NCI-H1417 treated with DMSO at 0.1 percent for 48 hours (cell line): ENCODE results near the gene ZBTB7C.
"Not testable (repeated sequence)": the region's sequence is repeated elsewhere in the genome, so short reads cannot be mapped to it uniquely, and the experiment has no call there.

Experiments
- DNase-seq: peaks from one replicate; lab custom pipeline; 2025; lab: John Stamatoyannopoulos, UW

Gene ZBTB7C

DNA sequence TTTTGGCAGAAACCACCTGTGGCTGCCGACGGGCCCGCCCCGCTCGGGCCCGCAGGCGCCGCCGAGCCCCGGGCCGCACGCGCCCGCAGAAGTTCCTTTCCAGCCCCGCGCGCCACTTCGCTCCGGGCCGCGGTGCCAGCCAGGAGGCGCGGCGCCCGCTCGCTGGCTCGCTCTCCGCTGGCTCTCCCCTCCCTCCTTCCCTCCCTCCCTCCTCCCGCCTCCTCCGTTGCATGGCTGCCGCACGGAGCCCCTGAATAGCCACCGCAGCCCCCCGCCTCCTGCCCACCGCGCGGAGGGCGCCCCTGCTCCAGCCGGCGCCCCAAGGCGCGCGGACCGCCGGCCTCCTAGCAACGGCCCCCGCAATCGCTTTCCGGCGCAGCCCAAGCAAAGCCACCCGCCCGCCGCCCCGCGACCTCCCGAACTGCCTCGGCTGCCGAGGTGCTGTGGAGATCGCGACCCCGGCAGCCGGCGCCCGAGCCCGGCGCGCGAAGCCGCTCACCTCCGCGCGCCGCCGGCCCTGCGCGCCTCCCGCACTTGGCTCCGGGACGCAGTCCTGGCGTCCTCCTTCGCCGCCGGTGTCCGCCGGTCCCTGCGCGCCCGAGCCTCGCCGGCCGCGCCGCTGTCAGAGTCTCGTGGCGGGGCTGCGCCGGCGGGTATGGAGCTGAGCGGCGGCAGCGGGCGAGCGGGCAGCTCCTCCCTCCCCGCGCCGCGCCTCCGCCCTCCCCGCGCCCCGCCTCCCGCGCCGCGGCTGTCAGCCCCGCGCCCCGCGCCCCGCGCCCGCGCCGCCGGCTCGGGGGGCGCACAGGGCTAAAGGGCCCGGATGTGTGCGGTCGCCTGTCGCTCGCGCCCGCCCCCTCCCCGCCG, at the start of gene ZBTB7C:
Gene ZBTB7C (minus strand): TSS at position 657 of the 864 bp plus-strand sequence.
- DNase-seq, result peak; percentile 11

- DNase-seq, result no peak
Observed at GRCh38 chr18:48456838-48457237, 47.7 kb upstream of the ZBTB7C start.

DNA sequence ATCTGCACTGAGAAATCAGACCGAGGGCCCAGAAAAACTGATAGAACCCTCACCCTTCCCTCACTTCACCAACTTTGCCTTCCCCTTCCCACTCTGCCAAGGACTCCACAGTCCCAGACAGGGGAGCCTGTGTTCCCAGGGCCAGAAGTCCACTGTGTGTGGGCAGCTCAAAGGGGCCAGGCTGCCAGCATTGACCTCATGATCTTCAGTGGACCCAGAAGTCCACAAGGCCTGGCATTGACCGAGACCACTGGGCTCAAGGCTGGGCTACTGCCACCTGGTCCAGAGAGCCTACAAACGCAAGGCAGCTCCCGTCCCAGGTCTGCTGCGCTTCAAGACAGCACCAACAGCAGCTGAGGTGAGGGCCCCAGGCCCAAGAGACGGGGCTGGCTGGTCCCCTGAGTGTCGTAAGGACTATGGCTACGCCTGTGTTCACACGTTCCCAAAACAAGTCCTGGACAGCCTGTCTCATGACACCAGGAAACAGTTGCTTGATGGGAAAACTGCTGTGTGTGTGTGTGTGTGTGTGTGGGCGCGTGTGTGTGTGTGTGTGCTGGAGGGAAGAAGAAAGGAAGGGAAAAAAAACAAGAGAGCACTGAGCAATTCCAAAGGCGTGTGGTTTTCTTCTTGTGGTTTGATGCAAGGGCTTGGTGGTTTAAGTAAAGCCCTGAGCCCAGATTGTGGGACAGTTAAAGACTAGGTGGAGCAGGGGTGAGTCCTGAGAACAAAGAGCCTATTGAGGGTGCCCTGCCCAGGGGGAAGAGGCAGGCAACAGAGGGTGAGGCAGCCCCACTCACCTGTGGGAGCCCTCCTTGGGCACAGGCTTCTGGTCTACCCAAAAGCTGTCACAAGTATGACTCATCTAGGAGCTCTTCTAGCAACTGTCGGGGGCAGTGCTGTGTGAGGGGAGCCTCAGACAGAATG, 46.6 kb upstream of the ZBTB7C start:
- no peak for DNase-seq

DNA sequence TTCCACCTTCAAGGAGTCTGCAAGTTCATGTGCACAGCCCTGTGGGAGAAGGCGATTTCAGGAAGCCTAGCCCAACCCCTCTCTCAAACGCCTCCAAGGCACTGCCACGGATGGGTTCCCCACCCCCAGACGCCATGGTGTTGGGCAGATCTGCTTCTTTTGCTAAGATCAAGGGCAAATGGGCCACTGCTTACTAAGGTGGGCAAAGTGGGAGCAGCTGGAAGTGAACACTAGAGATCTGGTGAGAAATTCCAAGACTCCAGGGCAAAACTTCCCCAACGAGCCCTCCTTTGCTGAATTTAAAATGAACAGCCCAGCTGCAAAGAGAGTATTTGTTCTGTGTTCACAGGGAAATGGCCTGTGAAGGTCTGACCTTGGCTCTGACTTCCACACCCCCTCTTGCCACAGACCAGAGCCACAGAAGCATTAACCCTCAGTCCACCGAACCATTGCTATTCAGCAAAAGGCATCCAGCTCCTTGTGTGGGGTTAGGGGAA, 45.1 kb upstream of the ZBTB7C start:
- no peak for DNase-seq

DNA sequence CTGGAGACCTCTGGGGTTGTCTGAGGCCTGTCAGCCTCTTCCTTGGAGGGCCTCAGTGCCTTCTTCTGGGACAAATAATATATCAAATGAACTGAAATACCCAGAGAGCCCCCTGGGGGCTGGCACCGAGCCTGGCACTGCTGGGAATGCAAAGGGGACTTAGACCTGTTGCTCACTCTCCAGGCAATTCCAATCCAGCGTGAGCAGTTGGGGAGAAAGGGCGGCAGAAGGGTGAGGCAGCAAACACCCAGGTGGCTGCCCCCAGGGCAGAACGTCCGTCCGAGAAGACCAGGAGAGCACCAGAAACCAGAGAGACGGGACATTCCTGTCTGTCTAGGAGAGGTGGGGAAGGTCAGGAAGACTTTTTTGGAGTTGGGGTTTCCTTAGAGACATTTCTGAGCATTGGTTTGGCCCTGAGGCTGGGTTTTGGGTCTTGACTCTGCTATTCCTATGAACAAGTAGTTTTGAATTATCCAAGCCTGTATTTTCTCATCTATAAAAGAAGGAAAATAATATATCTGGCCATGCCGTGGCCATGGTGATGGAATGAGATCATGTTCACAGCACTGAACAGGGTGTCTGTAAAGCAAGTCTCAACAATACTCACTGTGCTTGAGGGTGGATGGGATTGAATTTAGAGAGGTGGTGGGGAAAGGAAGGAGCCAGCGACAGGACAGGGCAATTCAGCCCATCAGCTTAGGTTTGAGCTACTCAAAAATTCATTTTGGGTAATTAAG, 44.3 kb upstream of the ZBTB7C start:
- DNase-seq, result no peak

- peak; percentile 4 for DNase-seq
Observed at GRCh38 chr18:48452861-48453323, 43.7 kb upstream of the ZBTB7C start.

GRCh38 chr18:48450685-48451084, 41.5 kb upstream of the ZBTB7C start:
- DNase-seq, result no peak

- peak; percentile 44 for DNase-seq
Observed at GRCh38 chr18:48446582-48447225, 37.5 kb upstream of the ZBTB7C start.

DNA sequence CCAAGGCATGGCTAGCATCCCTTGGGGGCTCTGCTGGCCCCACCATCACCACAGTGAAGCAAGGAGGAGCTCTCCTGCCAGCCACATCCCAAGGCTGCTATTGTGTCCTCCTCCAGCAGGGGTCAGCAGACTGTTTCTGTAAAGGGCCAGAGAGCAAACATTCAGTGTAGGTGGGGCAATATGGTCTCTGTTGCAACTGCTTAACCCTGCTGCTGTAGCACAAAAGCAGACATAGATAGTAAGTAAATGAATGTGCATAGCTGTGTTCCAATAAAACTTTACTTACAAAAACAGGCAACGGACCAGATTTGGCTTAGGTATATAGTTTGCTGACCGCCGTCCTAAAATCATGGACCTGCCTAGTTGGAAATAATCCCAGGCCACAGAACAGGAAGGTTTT, 36.4 kb upstream of the ZBTB7C start:
- peak; percentile 45 for DNase-seq

DNA sequence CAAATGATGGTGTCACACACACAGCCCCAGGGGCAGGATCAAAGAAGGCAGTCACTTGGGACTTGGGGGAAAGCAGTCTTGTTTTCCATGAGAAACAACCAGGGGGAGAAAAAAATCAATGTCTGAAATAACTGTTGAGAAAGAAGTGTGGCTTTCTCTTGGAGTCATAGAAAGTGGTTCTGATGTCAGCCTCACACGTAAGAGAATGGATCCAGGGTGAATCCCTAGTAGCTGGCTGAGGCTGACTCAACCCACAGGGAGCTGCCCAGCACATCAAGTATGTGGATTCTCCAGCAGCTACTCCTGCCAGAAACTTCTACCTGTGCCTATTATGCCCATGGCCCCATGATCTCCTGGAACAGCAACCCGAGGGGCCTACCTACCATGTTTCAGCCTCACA, 33.6 kb upstream of the ZBTB7C start:
- no peak for DNase-seq

GRCh38 chr18:48441405-48441881, 32.3 kb upstream of the ZBTB7C start:
- DNase-seq, result no peak

- DNase-seq, result no peak
Observed at GRCh38 chr18:48440924-48441323, 31.7 kb upstream of the ZBTB7C start.

DNA sequence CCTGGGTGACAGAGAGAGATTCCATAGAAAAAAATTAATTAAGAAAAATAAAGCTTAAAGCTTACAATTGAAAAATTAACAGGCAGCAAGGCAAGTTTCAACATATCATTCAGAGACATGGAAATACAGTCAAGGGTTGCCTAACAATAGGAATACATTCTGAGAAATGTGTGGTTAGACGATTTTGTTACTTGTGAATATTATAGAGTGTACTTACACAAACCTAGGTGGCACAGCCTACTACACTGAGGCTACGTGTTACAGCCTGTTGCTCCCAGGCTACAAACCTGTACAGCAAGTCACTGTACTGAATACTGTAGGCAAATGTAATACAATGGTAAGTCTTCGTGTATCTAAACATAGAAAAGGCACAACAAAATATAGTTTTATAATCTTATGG, 27.7 kb upstream of the ZBTB7C start:
- no peak for DNase-seq

GRCh38 chr18:48434382-48434781, 25.2 kb upstream of the ZBTB7C start:
- not testable (repeated sequence) for DNase-seq

GRCh38 chr18:48433541-48433940, 24.4 kb upstream of the ZBTB7C start:
- no peak for DNase-seq

DNA sequence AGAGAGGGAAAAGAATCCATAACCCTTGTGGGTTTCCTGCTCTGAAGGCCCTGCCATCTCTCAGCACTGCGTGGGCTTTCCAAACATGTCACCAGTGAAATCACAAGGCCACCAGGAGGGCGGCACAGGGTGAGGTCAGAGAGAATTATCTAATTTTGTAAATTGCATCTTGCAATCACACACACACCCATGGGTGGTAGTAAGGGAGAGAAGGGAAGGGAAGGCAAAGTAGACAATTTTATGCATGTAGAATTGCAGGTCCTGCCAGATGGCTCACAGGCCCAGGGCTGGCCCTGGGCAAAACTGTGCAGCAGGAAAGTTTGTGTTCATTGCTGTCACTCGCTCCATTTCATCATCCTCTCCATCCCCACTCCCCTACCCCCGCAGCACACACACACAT, 21.0 kb upstream of the ZBTB7C start:
- DNase-seq, result no peak

- no peak for DNase-seq
Observed at GRCh38 chr18:48428475-48429177, 19.4 kb upstream of the ZBTB7C start.

DNA sequence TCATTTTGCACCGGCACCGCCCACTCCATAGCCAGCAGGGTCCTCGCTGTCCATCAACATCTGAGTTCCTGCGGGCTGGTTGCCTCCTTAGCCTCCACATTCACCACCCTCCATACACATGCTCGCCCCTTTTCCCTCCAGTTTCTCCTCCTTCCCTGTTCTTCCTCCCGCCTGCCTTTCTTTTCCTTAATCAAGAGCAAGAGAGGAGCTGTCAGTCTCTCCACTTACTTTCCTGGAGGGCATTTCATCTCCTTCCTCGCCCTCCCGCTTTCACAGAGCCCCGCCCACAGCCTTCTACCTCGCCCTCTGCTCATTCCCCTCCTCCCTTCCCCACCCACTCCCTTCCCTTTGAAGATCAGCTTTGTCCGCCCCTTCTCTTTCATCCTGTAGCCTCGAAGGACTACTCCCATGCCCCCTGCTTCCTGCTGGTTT, 13.8 kb upstream of the ZBTB7C start:
- no peak for DNase-seq

- DNase-seq, result no peak
Observed at GRCh38 chr18:48419277-48420022, 10.3 kb upstream of the ZBTB7C start.
